CD14-positive monocyte (primary cell): Measurements from ENCODE around the gene DGKI. TPM values are rescaled to one million over a fixed set of nuclear protein-coding genes. Genes with fewer than 3 reads are reported as not detected.

Experiments used
- DNase-seq, 3 donors: peaks; one replicate each; pipeline ENCODE4 v3.0.0-alpha.2; 2011 to 2022
- H2AFZ ChIP-seq: 2 replicates; pipeline ENCODE4 v1.6.0; 2012; ENCODE audit warnings: mild to moderate bottlenecking, low read depth, low read length, inconsistent platforms; ENCODE audit not compliant: insufficient read depth, poor library complexity, severe bottlenecking
- H3K27ac ChIP-seq, 2 donors: 1 replicate in 1 of 2; 2 replicates in 1 of 2; pipeline ENCODE4 v1.5.1; 2012 to 2013; ENCODE audit warnings: low read length in 2 of 2, control low read depth in 1 of 2, inconsistent platforms in 1 of 2, low read depth in 1 of 2, mild to moderate bottlenecking in 1 of 2
- H3K27me3 ChIP-seq, 2 donors: one replicate each; pipeline versions ENCODE4 v1.6.0 to v1.6.1; 2011 to 2013; ENCODE audit warnings: low read length in 2 of 2; ENCODE audit not compliant: control insufficient read depth in 2 of 2, insufficient read depth in 2 of 2
- H3K36me3 ChIP-seq, 2 donors: replicated peaks in 1 of 2; 1 replicate in 1 of 2; 2 replicates in 1 of 2; pipeline versions ENCODE4 v1.5.1 to v1.6.1; 2012 to 2013; ENCODE audit warnings: low read length in 2 of 2, control low read depth in 1 of 2, inconsistent platforms in 1 of 2, mild to moderate bottlenecking in 1 of 2; ENCODE audit not compliant: insufficient read depth in 2 of 2, control insufficient read depth in 1 of 2
- H3K4me1 ChIP-seq, 2 donors: 1 replicate in 1 of 2; 2 replicates in 1 of 2; pipeline versions ENCODE4 v1.5.1 to v1.6.1; 2012 to 2013; ENCODE audit warnings: low read length in 2 of 2, control low read depth in 1 of 2, inconsistent platforms in 1 of 2, mild to moderate bottlenecking in 1 of 2, moderate library complexity in 1 of 2; ENCODE audit not compliant: insufficient read depth in 2 of 2, control insufficient read depth in 1 of 2
- H3K4me2 ChIP-seq: replicated peaks from 2 replicates; pipeline ENCODE3; 2012; ENCODE audit warnings: low read length, moderate library complexity, mild to moderate bottlenecking; ENCODE audit not compliant: poor library complexity, severe bottlenecking; ENCODE audit errors: extremely low read depth
- H3K4me3 ChIP-seq, 3 experiments: fragments of 200-600 bp in 1 of 3; sonication (generic) in 1 of 3; replicated peaks in 1 of 3; 1 replicate in 2 of 3; 2 replicates in 1 of 3; pipeline ENCODE4 v1.5.1; 2011 to 2013; ENCODE audit warnings: low read length in 3 of 3, mild to moderate bottlenecking in 3 of 3, control low read depth in 2 of 3, low read depth in 2 of 3, inconsistent platforms in 1 of 3, moderate library complexity in 1 of 3
- H3K79me2 ChIP-seq: 2 replicates; pipeline ENCODE4 v1.6.0; 2012; ENCODE audit warnings: mild to moderate bottlenecking, control low read depth, inconsistent platforms, low read length, moderate library complexity; ENCODE audit not compliant: insufficient read depth
- H3K9ac ChIP-seq: 2 replicates; pipeline ENCODE4 v1.6.0; 2017; ENCODE audit warnings: low read length, mild to moderate bottlenecking; ENCODE audit not compliant: insufficient read depth, poor library complexity, severe bottlenecking
- H3K9me3 ChIP-seq, 2 donors: replicated peaks in 1 of 2; 1 replicate in 1 of 2; 2 replicates in 1 of 2; pipeline versions ENCODE4 v1.5.1 to v1.6.1; 2012 to 2013; ENCODE audit warnings: low read length in 2 of 2, control low read depth in 1 of 2; ENCODE audit not compliant: control insufficient read depth in 1 of 2, insufficient read depth in 1 of 2
- H4K20me1 ChIP-seq: 2 replicates; pipeline ENCODE4 v1.6.0; 2012; ENCODE audit warnings: mild to moderate bottlenecking, low read length, control low read depth, moderate library complexity; ENCODE audit not compliant: insufficient read depth
- H3K27ac Mint-ChIP-seq, 7 donors: one replicate each; pipeline ENCODE4 v1.8.0; 2020; ENCODE audit warnings: mild to moderate bottlenecking in 7 of 7, mixed read lengths in 7 of 7, moderate library complexity in 6 of 7, inconsistent platforms in 2 of 7
- H3K27me3 Mint-ChIP-seq, 3 donors: one replicate each; pipeline ENCODE4 v1.8.0; 2021 to 2022; ENCODE audit warnings: low read depth in 3 of 3, mild to moderate bottlenecking in 3 of 3, mixed read lengths in 3 of 3, moderate library complexity in 3 of 3, inconsistent platforms in 1 of 3
- H3K36me3 Mint-ChIP-seq, 2 donors: one replicate each; pipeline ENCODE4 v1.8.0; 2020; ENCODE audit warnings: mixed read lengths in 2 of 2, inconsistent platforms in 1 of 2, mild to moderate bottlenecking in 1 of 2
- H3K4me1 Mint-ChIP-seq: one replicate; pipeline ENCODE4 v1.8.0; 2020; ENCODE audit warnings: mild to moderate bottlenecking, mixed read lengths
- H3K4me3 Mint-ChIP-seq, 2 donors: one replicate each; pipeline ENCODE4 v1.8.0; 2020; ENCODE audit warnings: mild to moderate bottlenecking in 2 of 2, mixed read lengths in 2 of 2, moderate library complexity in 1 of 2
- H3K9me3 Mint-ChIP-seq, 7 donors: one replicate each; pipeline ENCODE4 v1.8.0; 2020 to 2022; ENCODE audit warnings: mixed read lengths in 7 of 7, mild to moderate bottlenecking in 6 of 7, moderate library complexity in 6 of 7, inconsistent platforms in 2 of 7
- CTCF ChIP-seq: fragments of 200-600 bp; IDR thresholded peaks from one replicate; pipeline ENCODE4 v1.8.0; 2022; ENCODE audit warnings: antibody characterized with exemption, mild to moderate bottlenecking
- WGBS: methylation state at CpG from one replicate; pipeline ENCODE4 v1.1.5; 2013; ENCODE audit warnings: missing lambda C conversion rate; ENCODE audit not compliant: insufficient coverage; 5-methylcytosine and 5-hydroxymethylcytosine counted together
- intact Hi-C, 2 donors: fragments of 100-400 bp; cut with micrococcal nuclease; formaldehyde crosslinking; loops; one replicate each; pipeline versions ENCODE4 v1.15.0 to v1.15.1; 2023
- polyA plus RNA-seq, 3 donors: library from polyadenylated mRNA; depleted of rRNA in 1 of 3; unstranded in 2 of 3; stranded (reverse) in 1 of 3; fragments of 300-500 nt in 2 of 3; fragments of >200 nt in 1 of 3; fragmentation: Illumina TruSeq in 2 of 3; gene quantifications; 1 replicate in 2 of 3; 2 replicates in 1 of 3; pipeline ENCODE4 v1.2.3, GENCODE V29; 2012 to 2021

Gene DGKI
- polyA plus RNA-seq, 3 donors = not detected

GRCh38 chr7:137342828-137343261 is 503.9 kb downstream of the DGKI start:
- intact Hi-C loops = no loop called here
- H3K4me1 ChIP-seq = no peaks in the 10 kb centered on the region
- H3K4me2 ChIP-seq = no peak overlapping the region
- Mint-ChIP-seq H3K27me3 (peaks cover 0 to 10% (median 4%) of the 10 kb centered on the region in 3 donors), H3K27ac (no peak overlapping the region), H3K9me3 (peaks cover 0 to 7% (median 2%) of the 10 kb centered on the region in 7 donors), H3K4me3 (no peak overlapping the region), H3K4me1 (no peaks in the 10 kb centered on the region), H3K36me3 (no peaks in the 10 kb centered on the region)
- H3K36me3 ChIP-seq = no peaks in the 10 kb centered on the region
- H3K4me3 ChIP-seq = no peak overlapping the region
- no peak for TF ChIP-seq CTCF
- H3K27ac ChIP-seq = no peak overlapping the region
- DNase-seq = no peak
- H3K27me3 ChIP-seq = peaks cover 0 to 6% of the 10 kb centered on the region in 2 donors
- H3K79me2 ChIP-seq = no peaks in the 10 kb centered on the region
- H3K9me3 ChIP-seq = no peaks in the 10 kb centered on the region
- H3K9ac ChIP-seq = no peak overlapping the region
- no peak overlapping the region for H2AFZ ChIP-seq
- WGBS = 23% methylated on average over 3 of the region's 5 CpGs
- H4K20me1 ChIP-seq = no peaks in the 10 kb centered on the region

GRCh38 chr7:137342265-137342664 is 504.5 kb downstream of the DGKI start:
- no peak for TF ChIP-seq CTCF
- H3K36me3 Mint-ChIP-seq = no peaks in the 10 kb centered on the region

More at GRCh38 chr7:137342265-137342664, 504.5 kb downstream of the DGKI start:
- no peak overlapping the region for H3K4me3 Mint-ChIP-seq
- DNase-seq = no peak
- H3K4me3 ChIP-seq = no peak overlapping the region
- H3K79me2 ChIP-seq = no peaks in the 10 kb centered on the region
- H4K20me1 ChIP-seq = no peaks in the 10 kb centered on the region
- no peak overlapping the region for H3K27ac ChIP-seq
- no CpG with 5 or more reads among the region's 3 CpGs for WGBS
- peaks cover 0 to 8% (median 2%) of the 10 kb centered on the region in 7 donors for H3K9me3 Mint-ChIP-seq
- H3K27me3 Mint-ChIP-seq = peaks cover 0 to 10% (median 4%) of the 10 kb centered on the region in 3 donors
- H3K9me3 ChIP-seq = no peaks in the 10 kb centered on the region
- H3K36me3 ChIP-seq = no peaks in the 10 kb centered on the region
- intact Hi-C loops = no loop called here
- H3K27me3 ChIP-seq = peaks cover 0 to 6% of the 10 kb centered on the region in 2 donors
- H3K4me1 ChIP-seq = no peaks in the 10 kb centered on the region
- no peak overlapping the region for H3K4me2 ChIP-seq
- no peak overlapping the region for H3K27ac Mint-ChIP-seq
- no peaks in the 10 kb centered on the region for H3K4me1 Mint-ChIP-seq
- no peak overlapping the region for H2AFZ ChIP-seq
- no peak overlapping the region for H3K9ac ChIP-seq
